Suppressor macrophage treated with lipopolysaccharide for 4 hours (primary cell): ENCODE data around the gene PLSCR3.

Experiments used
- DNase-seq: peaks from one replicate; pipeline ENCODE4 v3.0.0-alpha.2; 2020

PLSCR3 gene

DNA sequence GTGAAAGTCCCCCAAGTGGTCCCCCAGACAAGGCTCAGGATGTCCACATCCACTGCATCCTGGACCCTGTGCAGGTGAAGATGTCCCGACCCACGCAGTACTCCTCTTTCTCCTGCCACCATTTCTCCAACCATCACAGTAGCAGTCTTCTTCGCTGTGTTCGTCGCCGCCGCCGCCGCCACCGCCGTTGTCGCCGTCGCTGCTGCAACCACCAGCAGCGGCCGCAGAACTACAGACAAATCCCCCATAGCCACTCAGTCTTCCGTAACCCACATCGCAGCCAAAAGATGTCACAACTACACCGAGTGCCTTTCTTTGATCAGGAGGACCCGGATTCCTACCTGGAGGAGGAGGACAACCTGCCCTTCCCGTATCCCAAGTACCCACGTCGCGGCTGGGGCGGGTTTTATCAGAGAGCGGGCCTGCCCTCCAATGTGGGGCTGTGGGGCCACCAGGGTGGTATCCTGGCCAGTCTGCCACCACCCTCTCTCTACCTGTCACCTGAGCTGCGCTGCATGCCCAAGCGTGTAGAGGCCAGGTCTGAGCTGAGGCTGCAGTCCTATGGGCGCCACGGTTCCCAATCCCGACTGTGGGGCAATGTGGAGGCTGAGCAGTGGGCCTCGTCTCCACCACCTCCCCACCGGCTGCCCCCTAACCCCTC, 32.0 kb upstream of the PLSCR3 start:
- no peak for DNase-seq

DNA sequence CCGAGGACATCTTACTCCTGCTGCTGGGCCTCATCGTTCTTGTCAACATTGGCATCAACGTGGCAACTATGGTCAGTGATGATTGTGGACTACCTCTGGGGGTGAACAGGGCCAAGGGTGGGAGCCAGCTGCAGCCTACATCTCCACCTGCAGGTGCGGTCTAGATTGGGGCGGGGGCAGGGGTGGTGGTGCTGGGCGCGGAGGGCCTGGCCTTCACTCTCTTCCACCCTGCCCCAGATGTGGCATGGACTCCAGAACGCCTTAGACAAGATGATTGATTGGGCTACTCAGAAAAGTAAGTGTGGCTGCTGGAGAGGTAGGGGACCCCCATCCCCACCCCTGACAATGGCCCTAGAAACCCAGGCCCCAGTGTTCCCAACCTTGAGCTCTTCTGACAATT, 31.4 kb upstream of the PLSCR3 start:
- DNase-seq = no peak

GRCh38 chr17:7425316-7425715, 31.0 kb upstream of the PLSCR3 start, which contains the start of gene SPEM2:
Gene SPEM2 (plus strand): TSS chr17:7425616. CDS start chr17:7425689, 73 bp downstream.
- DNase-seq = no peak

GRCh38 chr17:7423679-7424078, 29.4 kb upstream of the PLSCR3 start:
- no peak for DNase-seq

DNA sequence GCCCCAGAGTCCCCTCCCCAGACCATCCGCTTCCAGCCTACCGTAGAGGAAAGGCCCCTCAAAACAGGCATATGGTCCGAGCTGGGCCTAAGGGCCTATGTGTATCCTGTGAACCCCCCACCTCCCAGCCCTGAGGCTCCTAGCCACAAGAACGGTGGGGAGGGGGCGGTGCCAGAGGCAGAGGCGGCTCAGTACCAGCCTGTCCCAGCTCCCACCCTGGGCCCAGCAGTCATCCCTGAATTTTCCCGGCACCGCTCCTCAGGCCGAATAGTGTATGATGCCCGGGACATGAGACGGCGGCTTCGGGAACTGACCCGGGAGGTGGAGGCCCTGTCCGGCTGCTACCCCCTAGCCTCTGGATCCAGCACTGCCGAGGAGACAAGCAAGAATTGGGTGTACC, 26.9 kb upstream of the PLSCR3 start:
- no peak for DNase-seq

- DNase-seq = no peak
These were observed 25.7 kb upstream of the PLSCR3 start, which contains the start of gene SPEM1 for GRCh38 chr17:7419819-7420610. Gene SPEM1 (plus strand): TSS chr17:7420324. CDS start chr17:7420385, 61 bp downstream.

- DNase-seq = no peak
These were observed 24.3 kb upstream of the PLSCR3 start for GRCh38 chr17:7418472-7419152.

DNA sequence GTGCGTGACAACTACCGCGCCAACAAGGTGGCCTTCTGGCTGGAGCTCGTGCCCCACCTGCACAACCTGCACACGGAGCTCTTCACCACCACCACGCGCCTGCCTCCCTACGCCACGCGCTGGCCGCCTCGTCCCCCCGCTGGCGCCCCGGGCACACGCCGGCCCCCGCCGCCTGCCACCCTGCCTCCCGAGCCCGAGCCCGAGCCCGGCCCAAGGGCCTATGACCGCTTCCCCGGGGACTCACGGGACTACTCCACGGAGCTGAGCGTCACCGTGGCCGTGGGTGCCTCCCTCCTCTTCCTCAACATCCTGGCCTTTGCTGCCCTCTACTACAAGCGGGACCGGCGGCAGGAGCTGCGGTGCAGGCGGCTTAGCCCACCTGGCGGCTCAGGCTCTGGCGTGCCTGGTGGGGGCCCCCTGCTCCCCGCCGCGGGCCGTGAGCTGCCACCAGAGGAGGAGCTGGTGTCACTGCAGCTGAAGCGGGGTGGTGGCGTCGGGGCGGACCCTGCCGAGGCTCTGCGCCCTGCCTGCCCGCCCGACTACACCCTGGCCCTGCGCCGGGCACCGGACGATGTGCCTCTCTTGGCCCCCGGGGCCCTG, 22.8 kb upstream of the PLSCR3 start:
- DNase-seq = no peak

DNA sequence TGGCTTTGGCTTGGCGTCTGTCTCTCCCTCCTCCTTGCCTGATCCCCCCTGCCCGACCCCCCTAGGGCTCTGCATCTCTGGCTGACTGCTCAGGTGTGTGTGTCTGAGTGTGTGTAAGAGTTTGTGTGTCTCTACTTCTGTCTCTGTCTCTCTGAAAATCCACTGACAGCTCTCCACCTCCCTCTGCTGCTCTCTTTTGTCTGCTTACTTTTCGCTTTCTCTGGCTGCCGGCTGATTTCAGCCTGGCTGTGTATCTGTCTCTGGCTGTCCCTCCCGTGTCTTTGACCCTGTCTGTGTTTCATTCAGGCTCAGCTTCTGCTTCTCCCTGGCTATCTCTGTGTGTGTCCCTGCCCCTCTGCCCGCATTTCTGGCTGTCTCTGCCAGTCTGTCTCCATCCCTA, 22.0 kb upstream of the PLSCR3 start:
- no peak for DNase-seq

GRCh38 chr17:7415784-7416183, 21.5 kb upstream of the PLSCR3 start:
- no peak for DNase-seq

DNA sequence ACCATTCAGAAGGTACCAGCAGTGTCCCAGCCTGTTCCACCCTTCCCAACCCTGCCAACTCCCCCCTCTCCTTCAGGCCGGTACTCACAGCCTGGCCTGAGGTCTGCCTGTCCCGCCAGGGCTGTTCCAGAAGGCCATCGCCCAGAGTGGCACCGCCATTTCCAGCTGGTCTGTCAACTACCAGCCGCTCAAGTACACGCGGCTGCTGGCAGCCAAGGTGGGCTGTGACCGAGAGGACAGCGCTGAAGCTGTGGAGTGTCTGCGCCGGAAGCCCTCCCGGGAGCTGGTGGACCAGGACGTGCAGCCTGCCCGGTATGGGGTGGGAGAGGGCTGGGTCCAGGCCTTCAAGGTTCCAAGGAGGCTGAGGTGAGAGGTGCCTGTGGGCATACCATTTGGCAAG, 20.5 kb upstream of the PLSCR3 start:
- DNase-seq = no peak

GRCh38 chr17:7413346-7413985, 19.1 kb upstream of the PLSCR3 start:
- DNase-seq = no peak

GRCh38 chr17:7411427-7411750, 17.1 kb upstream of the PLSCR3 start:
- no peak for DNase-seq

- DNase-seq = no peak
These were observed 16.5 kb upstream of the PLSCR3 start for GRCh38 chr17:7410634-7411426.

- no peak for DNase-seq
These were observed 15.4 kb upstream of the PLSCR3 start for GRCh38 chr17:7409716-7410115.

DNA sequence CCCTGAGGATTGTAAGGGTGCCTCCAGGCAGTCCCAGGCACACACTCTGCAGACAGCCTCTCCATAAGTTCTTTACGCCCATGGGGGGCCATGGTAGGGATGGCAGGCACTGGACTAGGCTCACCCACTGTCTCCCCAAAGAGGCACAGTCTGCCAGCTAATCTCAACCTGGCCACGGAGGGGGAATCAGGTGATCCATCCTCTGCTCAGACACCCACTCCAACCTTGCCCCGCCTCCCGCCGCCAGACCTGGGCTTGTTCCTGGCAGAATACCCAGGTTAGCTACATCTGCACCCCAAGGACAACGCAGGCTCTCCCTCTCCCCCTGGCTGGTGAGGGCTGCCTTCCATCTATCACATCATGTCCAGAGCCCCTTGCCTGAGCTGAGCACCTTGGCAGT, 14.5 kb upstream of the PLSCR3 start:
- DNase-seq = no peak

- no peak for DNase-seq
These were observed 14.0 kb upstream of the PLSCR3 start for GRCh38 chr17:7408252-7408727.

GRCh38 chr17:7407485-7408251, 13.3 kb upstream of the PLSCR3 start, which contains the start of gene NLGN2:
Gene NLGN2 (plus strand): TSS chr17:7407845. CDS start chr17:7408256, 411 bp downstream.
- DNase-seq = no peak

DNA sequence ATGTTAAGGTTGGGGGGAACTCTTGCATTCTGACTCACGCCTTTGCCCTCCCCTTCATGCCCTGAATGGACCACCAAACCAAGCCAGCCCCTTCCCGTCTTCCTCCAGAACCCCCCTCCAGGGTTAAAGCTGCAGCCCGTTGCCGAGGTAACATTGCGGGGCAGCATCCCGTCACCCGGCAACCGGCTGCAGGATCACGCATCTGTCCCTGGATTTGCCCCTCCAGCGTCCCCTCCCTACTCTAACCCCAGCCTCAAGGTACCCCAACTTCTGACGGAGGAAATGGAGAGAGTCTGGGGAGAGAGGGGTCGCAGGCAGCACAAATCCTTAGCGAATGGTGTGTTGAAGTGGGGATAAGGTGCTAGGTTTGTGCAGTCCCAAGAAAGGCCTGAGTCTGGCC, 12.8 kb upstream of the PLSCR3 start:
- DNase-seq = no peak

DNA sequence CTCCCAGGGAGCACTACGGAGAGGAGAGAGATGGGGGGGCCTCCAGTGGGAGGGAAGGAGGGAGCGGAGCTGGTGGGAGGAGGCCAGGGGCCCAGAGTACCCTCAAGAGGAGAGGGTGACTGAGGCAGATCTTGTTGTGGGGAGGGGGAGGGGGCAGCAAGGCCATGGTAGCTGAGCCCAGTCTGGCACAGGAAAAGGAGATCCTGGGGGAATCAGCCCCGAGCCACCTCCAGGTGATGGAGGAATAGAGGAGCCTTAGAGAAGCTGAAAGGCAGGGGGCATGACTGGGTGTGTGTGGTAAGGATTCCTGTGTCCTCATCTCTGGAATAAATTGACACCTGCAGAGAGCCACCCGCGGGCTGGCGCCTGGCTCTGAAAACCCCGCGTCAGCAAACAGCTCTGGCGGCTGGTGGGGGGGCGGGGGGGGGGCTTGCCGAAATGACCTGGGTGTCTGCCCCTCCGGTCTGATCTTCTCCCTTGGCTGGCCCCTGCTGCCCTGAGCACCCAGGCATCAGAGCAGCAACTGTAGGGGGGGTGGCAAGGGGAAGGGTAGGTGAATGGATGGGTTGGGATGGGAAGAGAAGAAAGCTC, 12.0 kb upstream of the PLSCR3 start:
- DNase-seq = no peak
